IMR-90 (cell line): ENCODE results near the gene MAGI3. TPM values are rescaled to one million over a fixed set of nuclear protein-coding genes. Genes with fewer than 3 reads are reported as not detected.

Experiments
- ATAC-seq: fragments of 200-7000 bp; cut with Tn5 transposase; 2 replicates; pipeline ENCODE4 v1.9.1; 2020; ENCODE audit warnings: low read depth, mild to moderate bottlenecking, moderate library complexity
- BruUV-seq: library from RNA; stranded (reverse); fragments of 400-500 nt; replicated peaks from 2 replicates; lab custom pipeline; 2021; lab: Mats Ljungman, UMichigan
- CTCF ChIA-PET: fragments of 300-600 bp; formaldehyde crosslinking; extraction: SDS; loops from one replicate; lab custom pipeline; 2021; ENCODE audit warnings: antibody characterized with exemption; lab: Yijun Ruan, JAX
- POLR2A ChIA-PET: fragments of 300-600 bp; sonication (Branson Sonifier 250); formaldehyde crosslinking; loops from one replicate; lab custom pipeline; 2022; ENCODE audit warnings: antibody characterized with exemption; ENCODE audit not compliant: unreplicated experiment; lab: Charles Lee
- DNase-seq: peaks from one replicate; pipeline ENCODE4 v3.0.0; 2013
- H2AFZ ChIP-seq: replicated peaks from 2 replicates; pipeline ENCODE3; 2013; ENCODE audit warnings: low read length, mild to moderate bottlenecking; ENCODE audit not compliant: poor library complexity
- H2AK5ac ChIP-seq: 2 replicates; pipeline ENCODE4 v1.6.1; 2013; ENCODE audit warnings: low read depth, low read length, inconsistent platforms
- H2AK9ac ChIP-seq: replicated peaks from 2 replicates; pipeline ENCODE3; 2013; ENCODE audit warnings: mild to moderate bottlenecking, low read depth, low read length, moderate library complexity; ENCODE audit not compliant: poor library complexity
- H2BK120ac ChIP-seq: 2 replicates; pipeline ENCODE4 v1.6.1; 2013; ENCODE audit warnings: low read depth, low read length, inconsistent platforms
- H2BK15ac ChIP-seq: 3 replicates; pipeline ENCODE4 v1.6.1; 2013; ENCODE audit warnings: low read depth, low read length, inconsistent platforms
- H2BK20ac ChIP-seq: 2 replicates; pipeline ENCODE4 v1.6.1; 2013; ENCODE audit warnings: low read depth, mild to moderate bottlenecking, inconsistent platforms, low read length, moderate library complexity
- H2BK5ac ChIP-seq: 2 replicates; pipeline ENCODE4 v1.6.1; 2013; ENCODE audit warnings: mild to moderate bottlenecking, low read depth, low read length, inconsistent platforms; ENCODE audit not compliant: poor library complexity, severe bottlenecking
- H3K14ac ChIP-seq: replicated peaks from 2 replicates; pipeline ENCODE4 v1.6.1; 2013; ENCODE audit warnings: low read depth, low read length, inconsistent platforms
- H3K18ac ChIP-seq: 2 replicates; pipeline ENCODE4 v1.6.1; 2013; ENCODE audit warnings: low read depth, low read length, control low read depth
- H3K23ac ChIP-seq: 2 replicates; pipeline ENCODE4 v1.6.1; 2013; ENCODE audit warnings: low read depth, low read length, inconsistent platforms
- H3K27ac ChIP-seq: 2 replicates; pipeline ENCODE4 v1.5.1; 2013; ENCODE audit warnings: mild to moderate bottlenecking, control low read depth, low read length; ENCODE audit not compliant: insufficient read depth
- H3K27me3 ChIP-seq: 2 replicates; pipeline ENCODE4 v1.6.1; 2013; ENCODE audit warnings: low read length; ENCODE audit not compliant: control insufficient read depth, insufficient read depth
- H3K36me3 ChIP-seq: 2 replicates; pipeline ENCODE4 v1.6.1; 2013; ENCODE audit warnings: low read length, mixed read lengths; ENCODE audit not compliant: control insufficient read depth, insufficient read depth
- H3K4ac ChIP-seq: 2 replicates; pipeline ENCODE4 v1.6.1; 2013; ENCODE audit warnings: low read depth, low read length, inconsistent platforms
- H3K4me1 ChIP-seq: 2 replicates; pipeline ENCODE4 v1.6.1; 2013; ENCODE audit warnings: low read length, mixed read lengths; ENCODE audit not compliant: control insufficient read depth, insufficient read depth
- H3K4me2 ChIP-seq: 2 replicates; pipeline ENCODE4 v1.6.1; 2013; ENCODE audit warnings: low read depth, mild to moderate bottlenecking, control low read depth, low read length, moderate library complexity
- H3K4me3 ChIP-seq: 2 replicates; pipeline ENCODE4 v1.5.1; 2013; ENCODE audit warnings: low read depth, mild to moderate bottlenecking, control low read depth, low read length, moderate library complexity; ENCODE audit not compliant: insufficient read depth
- H3K56ac ChIP-seq: 2 replicates; pipeline ENCODE4 v1.6.1; 2013; ENCODE audit warnings: low read length, inconsistent platforms; ENCODE audit not compliant: insufficient read depth; ENCODE audit errors: extremely low read depth
- H3K79me1 ChIP-seq, 2 experiments: 2 replicates each; pipeline ENCODE4 v1.6.1; 2013; ENCODE audit warnings: low read length in 2 of 2, inconsistent platforms in 1 of 2, low read depth in 1 of 2
- H3K9ac ChIP-seq: 2 replicates; pipeline ENCODE4 v1.6.1; 2013; ENCODE audit warnings: low read depth, low read length, control low read depth
- H3K9me1 ChIP-seq: 2 replicates; pipeline ENCODE4 v1.6.1; 2013; ENCODE audit warnings: low read length, inconsistent platforms; ENCODE audit not compliant: insufficient read depth
- H3K9me3 ChIP-seq: 2 replicates; pipeline ENCODE4 v1.6.1; 2013; ENCODE audit warnings: low read length; ENCODE audit not compliant: control insufficient read depth, insufficient read depth
- H4K20me1 ChIP-seq: 2 replicates; pipeline ENCODE4 v1.6.1; 2013; ENCODE audit warnings: low read length, inconsistent platforms; ENCODE audit not compliant: insufficient read depth
- H4K5ac ChIP-seq: 2 replicates; pipeline ENCODE4 v1.6.1; 2013; ENCODE audit warnings: mild to moderate bottlenecking, low read depth, low read length, control low read depth
- H4K8ac ChIP-seq, 2 experiments: 2 replicates each; pipeline ENCODE4 v1.6.1; 2013; ENCODE audit warnings: low read depth in 2 of 2, low read length in 2 of 2, control low read depth in 1 of 2, inconsistent platforms in 1 of 2
- H4K91ac ChIP-seq: 2 replicates; pipeline ENCODE4 v1.6.1; 2013; ENCODE audit warnings: low read depth, low read length, inconsistent platforms; ENCODE audit not compliant: insufficient read depth
- BHLHE40 ChIP-seq: fragments of 150-350 bp; IDR thresholded peaks from 2 replicates; pipeline ENCODE4 v1.6.1; 2016; ENCODE audit warnings: mild to moderate bottlenecking, low read depth, low read length
- CEBPB ChIP-seq: IDR thresholded peaks from 2 replicates; pipeline ENCODE4 v1.6.1; 2012; ENCODE audit warnings: low read depth, low read length, improper control_type of control experiment
- CHD1 ChIP-seq: IDR thresholded peaks from 2 replicates; pipeline ENCODE4 v1.6.1; 2012; ENCODE audit warnings: low read depth, low read length, improper control_type of control experiment
- FOS ChIP-seq: fragments of 150-350 bp; IDR thresholded peaks from 2 replicates; pipeline ENCODE4 v1.6.1; 2016; ENCODE audit warnings: low read depth, low read length
- MAFK ChIP-seq: IDR thresholded peaks from 2 replicates; pipeline ENCODE4 v1.6.1; 2012; ENCODE audit warnings: low read depth, low read length, improper control_type of control experiment
- MAZ ChIP-seq: IDR thresholded peaks from 2 replicates; pipeline ENCODE4 v1.6.1; 2012; ENCODE audit warnings: low read depth, mild to moderate bottlenecking, low read length, improper control_type of control experiment, moderate library complexity, borderline replicate concordance
- MXI1 ChIP-seq: IDR thresholded peaks from 2 replicates; pipeline ENCODE4 v1.6.1; 2012; ENCODE audit warnings: low read depth, mild to moderate bottlenecking, low read length, moderate library complexity, borderline replicate concordance
- NFE2L2 ChIP-seq: fragments of 150-350 bp; IDR thresholded peaks from 2 replicates; pipeline ENCODE4 v1.6.1; 2016; ENCODE audit warnings: low read depth, mild to moderate bottlenecking, low read length
- POLR2A ChIP-seq: IDR thresholded peaks from 2 replicates; pipeline ENCODE4 v1.6.1; 2012; ENCODE audit warnings: mild to moderate bottlenecking, low read depth, low read length
- RAD21 ChIP-seq: IDR thresholded peaks from 2 replicates; pipeline ENCODE4 v1.6.1; 2012; ENCODE audit warnings: low read length, improper control_type of control experiment
- RCOR1 ChIP-seq: IDR thresholded peaks from 2 replicates; pipeline ENCODE4 v1.6.1; 2012; ENCODE audit warnings: mild to moderate bottlenecking, low read length, improper control_type of control experiment; ENCODE audit not compliant: insufficient replicate concordance
- RFX5 ChIP-seq: IDR thresholded peaks from 2 replicates; pipeline ENCODE4 v1.8.0; 2012; ENCODE audit warnings: low read depth, mild to moderate bottlenecking, low read length, moderate library complexity
- SMC3 ChIP-seq: fragments of 150-350 bp; IDR thresholded peaks from 2 replicates; pipeline ENCODE4 v1.6.1; 2016; ENCODE audit warnings: low read depth, mild to moderate bottlenecking, antibody characterized with exemption, low read length, moderate library complexity
- WGBS, 2 experiments: methylation state at CpG; one replicate each; pipeline versions ENCODE4 v1.1.5 to v1.1.7; 2013; ENCODE audit warnings: missing lambda C conversion rate in 2 of 2; ENCODE audit not compliant: insufficient read length in 1 of 2; ENCODE audit errors: extremely low coverage in 2 of 2; 5-methylcytosine and 5-hydroxymethylcytosine counted together
- dilution Hi-C: fragments of 300-500 bp; cut with HindIII; formaldehyde crosslinking; loops from one replicate; pipeline ENCODE4 v1.14.3; 2018; ENCODE audit warnings: low sequenced_read_pairs; ENCODE audit not compliant: unreplicated experiment
- in situ Hi-C: fragments of 300-500 bp; cut with MboI; formaldehyde crosslinking; loops from 3 replicates; pipeline ENCODE4 v1.14.3; 2019; ENCODE audit warnings: low sequenced_read_pairs, inconsistent platforms, mixed read lengths
- intact Hi-C: fragments of 100-400 bp; cut with micrococcal nuclease; formaldehyde crosslinking; loops from 2 replicates; pipeline ENCODE4 v1.10.0; 2022
- polyA plus RNA-seq, 3 experiments: library from polyadenylated mRNA; depleted of rRNA; stranded (reverse); fragments of >200 nt; gene quantifications; 2 replicates each; pipeline ENCODE4 v1.2.3, GENCODE V29; 2012; ENCODE audit warnings: low replicate concordance in 1 of 3
- total RNA-seq: library from RNA; depleted of rRNA; stranded (reverse); fragments of >200 nt; gene quantifications from 2 replicates; pipeline ENCODE4 v1.2.3, GENCODE V29; 2012
- TF ChIP-seq, protein P1 (sequence below): conservative IDR thresholded peaks from 2 replicates; pipeline ENCODE4 v1.5.1; 2012; ENCODE audit warnings: mild to moderate bottlenecking, low read depth, low read length, improper control_type of control experiment
- TF ChIP-seq, protein P2 (sequence below): fragments of 150-350 bp; IDR thresholded peaks from 2 replicates; pipeline ENCODE4 v1.6.1; 2016; ENCODE audit warnings: low read depth, mild to moderate bottlenecking, low read length, moderate library complexity, borderline replicate concordance
- TF ChIP-seq, protein P3 (sequence below): fragments of 150-350 bp; IDR thresholded peaks from 2 replicates; pipeline ENCODE4 v1.6.1; 2017; ENCODE audit warnings: mild to moderate bottlenecking, antibody characterized with exemption, low read length, low read depth

Gene MAGI3
- total and polyA plus RNA-seq, 2 of the 4 experiments (the other 2 are of a cell fraction): 2.5 to 8.8 TPM

DNA sequence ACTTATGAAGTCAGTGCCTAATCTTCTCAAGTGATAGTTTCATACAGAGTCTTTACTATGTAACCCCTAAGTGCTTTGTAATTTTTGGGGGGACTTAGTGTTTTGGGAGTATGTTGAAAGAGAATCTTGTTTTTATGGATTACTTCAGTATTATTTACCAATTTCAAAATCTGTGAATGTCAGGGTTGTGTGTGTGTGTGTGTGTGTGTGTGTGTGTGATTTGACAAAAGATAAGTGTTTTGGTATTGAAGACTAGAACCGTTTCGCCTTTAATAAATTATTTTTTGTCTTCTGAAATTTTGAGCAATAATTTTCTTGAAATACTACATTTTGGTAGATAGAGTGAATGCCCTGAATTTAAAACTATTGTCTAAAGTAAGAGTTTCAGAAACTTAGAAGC, 5.8 kb downstream of the MAGI3 start:
- Histone ChIP-seq H3K9me3 (no peaks in the 10 kb centered on the region), H2AFZ (no peak overlapping the region), H2BK120ac (no peak overlapping the region), H2BK20ac (no peak overlapping the region), H3K4ac (no peak overlapping the region), H2BK5ac (no peak overlapping the region), H3K4me1 (peaks cover 4% of the 10 kb centered on the region; the same call in 1 of the 2 replicates), H3K79me1 (peaks cover 24 to 29% of the 10 kb centered on the region in 2 experiments), H2AK5ac (no peak overlapping the region), H4K20me1 (peaks cover 5% of the 10 kb centered on the region; the same call in 1 of the 2 replicates), H3K27ac (no peak overlapping the region), H3K36me3 (no peaks in the 10 kb centered on the region), H3K18ac (no peak overlapping the region), H2AK9ac (no peak overlapping the region), H3K23ac (no peak overlapping the region), H3K27me3 (no peaks in the 10 kb centered on the region), H3K9ac (no peak overlapping the region), H3K4me3 (no peak overlapping the region), H4K91ac (no peak overlapping the region), H3K14ac (no peak overlapping the region), H3K4me2 (no peak overlapping the region), H2BK15ac (no peak overlapping the region), H4K5ac (no peak overlapping the region), H3K56ac (no peak overlapping the region), H3K9me1 (no peaks in the 10 kb centered on the region; the same call in 1 of the 2 replicates), H4K8ac (no peak overlapping the region)
- no TSS peak for BruUV-seq
- dilution Hi-C loops: no loop called here
- TF ChIP-seq FOS (no peak), RAD21 (no peak), MAZ (no peak), SMC3 (no peak), NFE2L2 (no peak), CHD1 (no peak), POLR2A (no peak), CEBPB (no peak), RFX5 (no peak), BHLHE40 (no peak), MAFK (no peak), RCOR1 (no peak), MXI1 (no peak)
- TF ChIP-seq, protein P1, sequence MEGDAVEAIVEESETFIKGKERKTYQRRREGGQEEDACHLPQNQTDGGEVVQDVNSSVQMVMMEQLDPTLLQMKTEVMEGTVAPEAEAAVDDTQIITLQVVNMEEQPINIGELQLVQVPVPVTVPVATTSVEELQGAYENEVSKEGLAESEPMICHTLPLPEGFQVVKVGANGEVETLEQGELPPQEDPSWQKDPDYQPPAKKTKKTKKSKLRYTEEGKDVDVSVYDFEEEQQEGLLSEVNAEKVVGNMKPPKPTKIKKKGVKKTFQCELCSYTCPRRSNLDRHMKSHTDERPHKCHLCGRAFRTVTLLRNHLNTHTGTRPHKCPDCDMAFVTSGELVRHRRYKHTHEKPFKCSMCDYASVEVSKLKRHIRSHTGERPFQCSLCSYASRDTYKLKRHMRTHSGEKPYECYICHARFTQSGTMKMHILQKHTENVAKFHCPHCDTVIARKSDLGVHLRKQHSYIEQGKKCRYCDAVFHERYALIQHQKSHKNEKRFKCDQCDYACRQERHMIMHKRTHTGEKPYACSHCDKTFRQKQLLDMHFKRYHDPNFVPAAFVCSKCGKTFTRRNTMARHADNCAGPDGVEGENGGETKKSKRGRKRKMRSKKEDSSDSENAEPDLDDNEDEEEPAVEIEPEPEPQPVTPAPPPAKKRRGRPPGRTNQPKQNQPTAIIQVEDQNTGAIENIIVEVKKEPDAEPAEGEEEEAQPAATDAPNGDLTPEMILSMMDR: no peak
- TF ChIP-seq, protein P2, sequence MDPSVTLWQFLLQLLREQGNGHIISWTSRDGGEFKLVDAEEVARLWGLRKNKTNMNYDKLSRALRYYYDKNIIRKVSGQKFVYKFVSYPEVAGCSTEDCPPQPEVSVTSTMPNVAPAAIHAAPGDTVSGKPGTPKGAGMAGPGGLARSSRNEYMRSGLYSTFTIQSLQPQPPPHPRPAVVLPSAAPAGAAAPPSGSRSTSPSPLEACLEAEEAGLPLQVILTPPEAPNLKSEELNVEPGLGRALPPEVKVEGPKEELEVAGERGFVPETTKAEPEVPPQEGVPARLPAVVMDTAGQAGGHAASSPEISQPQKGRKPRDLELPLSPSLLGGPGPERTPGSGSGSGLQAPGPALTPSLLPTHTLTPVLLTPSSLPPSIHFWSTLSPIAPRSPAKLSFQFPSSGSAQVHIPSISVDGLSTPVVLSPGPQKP: no peak
- TF ChIP-seq, protein P3, sequence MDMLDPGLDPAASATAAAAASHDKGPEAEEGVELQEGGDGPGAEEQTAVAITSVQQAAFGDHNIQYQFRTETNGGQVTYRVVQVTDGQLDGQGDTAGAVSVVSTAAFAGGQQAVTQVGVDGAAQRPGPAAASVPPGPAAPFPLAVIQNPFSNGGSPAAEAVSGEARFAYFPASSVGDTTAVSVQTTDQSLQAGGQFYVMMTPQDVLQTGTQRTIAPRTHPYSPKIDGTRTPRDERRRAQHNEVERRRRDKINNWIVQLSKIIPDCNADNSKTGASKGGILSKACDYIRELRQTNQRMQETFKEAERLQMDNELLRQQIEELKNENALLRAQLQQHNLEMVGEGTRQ: no peak
- WGBS, 2 experiments: no CpG with 5 or more reads among the region's 2 CpGs
- ChIA-PET CTCF (no interaction called here), POLR2A (no interaction called here)
- no peak for DNase-seq
- no peak for ATAC-seq
- intact Hi-C loops: loop anchor here (10.0 kb wide), 2 partner anchors 419 to 509 kb away; partner anchors contain the start of genes AP4B1, DCLRE1B and RSBN1
- in situ Hi-C loops: no loop called here
